Measurements from ENCODE around the gene NUP50.

NUP50 gene

DNA sequence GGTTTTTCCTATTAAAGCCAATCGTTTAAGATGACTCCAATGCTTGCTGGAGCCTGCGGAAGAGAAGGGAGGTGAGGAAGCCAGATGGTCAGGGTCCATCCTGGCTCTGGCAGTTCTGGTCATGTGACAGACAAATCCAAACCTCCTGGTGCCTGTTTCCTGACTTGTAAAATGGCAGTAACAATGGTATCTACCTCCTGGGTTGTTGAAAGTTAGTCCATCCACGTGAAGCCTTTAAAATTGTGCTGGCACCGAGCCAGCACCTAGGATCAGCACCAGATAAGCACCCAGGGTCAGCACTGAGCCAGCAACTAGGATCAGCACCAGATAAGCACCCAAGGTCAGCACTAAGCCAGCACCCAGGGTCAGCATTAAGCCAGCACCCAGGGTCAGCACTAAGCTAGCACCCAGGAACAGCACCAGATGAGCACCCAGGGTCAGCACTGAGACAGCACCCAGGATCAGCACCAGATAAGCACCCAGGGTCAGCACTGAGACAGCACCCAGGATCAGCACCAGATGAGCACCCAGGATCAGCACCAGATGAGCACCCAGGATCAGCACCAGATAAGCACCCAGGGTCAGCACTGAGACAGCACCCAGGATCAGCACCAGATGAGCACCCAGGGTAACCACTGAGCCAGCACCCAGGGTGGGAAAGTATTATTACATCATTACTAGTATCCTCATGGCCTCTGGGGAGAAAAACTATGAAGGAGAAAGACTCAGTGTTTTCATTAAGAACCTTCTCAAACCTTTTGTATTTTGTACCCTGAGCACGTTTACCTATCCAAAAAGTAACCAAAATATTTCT is 59.8 kb downstream of the NUP50 start:
- TF ChIP-seq, protein P1, sequence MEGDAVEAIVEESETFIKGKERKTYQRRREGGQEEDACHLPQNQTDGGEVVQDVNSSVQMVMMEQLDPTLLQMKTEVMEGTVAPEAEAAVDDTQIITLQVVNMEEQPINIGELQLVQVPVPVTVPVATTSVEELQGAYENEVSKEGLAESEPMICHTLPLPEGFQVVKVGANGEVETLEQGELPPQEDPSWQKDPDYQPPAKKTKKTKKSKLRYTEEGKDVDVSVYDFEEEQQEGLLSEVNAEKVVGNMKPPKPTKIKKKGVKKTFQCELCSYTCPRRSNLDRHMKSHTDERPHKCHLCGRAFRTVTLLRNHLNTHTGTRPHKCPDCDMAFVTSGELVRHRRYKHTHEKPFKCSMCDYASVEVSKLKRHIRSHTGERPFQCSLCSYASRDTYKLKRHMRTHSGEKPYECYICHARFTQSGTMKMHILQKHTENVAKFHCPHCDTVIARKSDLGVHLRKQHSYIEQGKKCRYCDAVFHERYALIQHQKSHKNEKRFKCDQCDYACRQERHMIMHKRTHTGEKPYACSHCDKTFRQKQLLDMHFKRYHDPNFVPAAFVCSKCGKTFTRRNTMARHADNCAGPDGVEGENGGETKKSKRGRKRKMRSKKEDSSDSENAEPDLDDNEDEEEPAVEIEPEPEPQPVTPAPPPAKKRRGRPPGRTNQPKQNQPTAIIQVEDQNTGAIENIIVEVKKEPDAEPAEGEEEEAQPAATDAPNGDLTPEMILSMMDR (IDR thresholded peaks at IDR 0.05; ENCODE audit: control insufficient read depth, extremely low read depth, insufficient read depth): no peak
- no peak overlapping the region for H3K4me3 ChIP-seq (ENCODE audit: low read depth, low read length)
- DNase-seq (ENCODE audit: low read depth): no peak

DNA sequence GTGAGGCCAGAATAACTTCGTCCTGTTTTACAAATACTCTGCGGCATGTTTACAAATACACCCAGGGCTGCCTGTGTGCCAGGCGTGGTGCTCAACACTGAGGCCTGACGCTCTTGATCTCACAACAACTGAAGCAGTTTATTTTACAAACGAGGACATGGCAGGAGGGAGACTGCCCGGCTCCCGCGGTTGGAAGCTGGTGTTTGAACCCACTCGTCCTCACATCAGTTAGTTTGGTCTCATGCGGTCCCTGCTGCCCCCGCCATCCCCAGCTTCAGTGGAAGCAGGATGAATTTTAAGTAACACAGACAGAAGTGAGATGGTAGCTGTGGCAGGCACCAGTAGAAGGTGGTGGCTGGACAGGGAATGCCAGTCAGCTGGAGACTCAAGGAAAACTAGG is 60.6 kb downstream of the NUP50 start:
- no peak overlapping the region for H3K4me3 ChIP-seq (ENCODE audit: low read depth, low read length)
- TF ChIP-seq, protein P1 (IDR thresholded peaks at IDR 0.05; ENCODE audit: control insufficient read depth, extremely low read depth, insufficient read depth): no peak
- DNase-seq (ENCODE audit: low read depth): no peak

DNA sequence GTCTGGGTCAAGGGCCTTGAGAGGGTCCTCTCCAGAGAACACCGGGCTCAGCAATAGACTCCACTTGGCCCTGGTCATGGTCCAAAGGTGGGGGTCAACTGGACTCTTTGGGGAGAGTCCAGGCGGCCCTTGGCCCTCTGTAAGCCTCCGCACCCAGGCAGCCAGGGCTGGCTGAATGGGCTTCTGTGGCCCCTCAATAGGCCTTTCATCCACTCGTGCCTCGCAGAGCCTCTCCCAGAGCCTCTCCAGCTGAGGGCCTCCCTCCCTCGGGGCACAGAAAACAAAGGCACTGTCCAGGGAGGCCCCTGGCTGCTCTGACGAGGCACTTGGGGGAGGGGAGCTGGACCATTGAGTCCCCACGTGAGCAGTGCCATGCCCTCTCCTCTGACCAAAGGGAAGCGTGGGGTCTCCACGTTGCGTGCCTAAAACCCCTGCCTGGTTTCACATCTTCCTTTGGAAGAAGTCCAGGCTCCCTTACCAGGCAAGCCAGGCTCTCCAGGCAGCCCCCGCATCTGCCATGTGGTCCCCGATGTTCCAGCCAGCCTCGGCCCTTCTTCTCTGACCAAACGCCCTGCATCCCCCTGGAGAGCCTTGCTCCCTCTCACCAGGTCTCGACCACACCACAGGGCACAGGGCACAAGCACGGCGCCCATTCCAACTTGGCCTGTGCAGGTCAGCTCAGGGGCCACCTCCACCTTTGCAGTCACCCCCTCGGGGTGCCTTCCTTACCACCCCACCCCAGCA is 61.4 kb downstream of the NUP50 start:
- TF ChIP-seq, protein P1 (IDR thresholded peaks at IDR 0.05; ENCODE audit: control insufficient read depth, extremely low read depth, insufficient read depth): no peak
- DNase-seq (ENCODE audit: low read depth): no peak
- H3K4me3 ChIP-seq (ENCODE audit: low read depth, low read length): no peak overlapping the region

DNA sequence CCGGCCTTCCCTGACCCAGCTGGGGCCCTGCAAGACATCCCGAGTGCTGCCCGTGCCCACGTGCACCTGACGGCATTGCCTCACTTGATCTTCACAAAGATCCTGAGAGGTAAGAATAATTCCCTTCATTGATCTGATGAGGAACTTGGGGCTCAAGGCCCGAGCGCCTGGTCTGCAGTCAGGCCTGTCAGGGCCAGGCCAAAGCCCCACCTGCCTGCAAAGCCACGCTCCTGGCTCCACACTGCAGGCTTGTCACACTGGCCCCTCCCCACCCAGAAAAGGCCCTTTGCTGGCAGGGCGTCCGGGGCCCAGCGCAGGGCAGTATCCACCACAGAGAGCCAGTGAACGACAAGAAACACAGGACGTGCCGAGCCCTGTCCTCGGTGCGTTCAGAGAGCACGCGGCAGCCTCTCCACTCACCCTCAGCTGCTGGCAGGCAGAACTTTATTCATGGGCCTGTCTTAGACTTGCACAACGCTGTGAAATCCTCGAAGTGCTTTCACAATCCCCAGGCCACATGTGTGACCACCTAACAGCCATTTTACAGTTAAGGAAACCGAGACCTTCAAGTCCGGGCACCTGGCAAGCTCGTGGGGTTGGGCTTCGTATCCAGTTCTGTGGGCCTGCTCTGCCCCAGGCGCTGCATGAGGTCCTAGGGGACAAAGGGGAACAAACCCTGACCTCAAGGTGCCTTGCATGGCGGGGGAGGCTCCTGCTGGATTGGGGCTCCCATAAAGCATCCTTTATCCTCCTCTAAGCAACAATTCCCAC is 62.2 kb downstream of the NUP50 start:
- no peak overlapping the region for H3K4me3 ChIP-seq (ENCODE audit: low read depth, low read length)
- DNase-seq (ENCODE audit: low read depth): no peak
- TF ChIP-seq, protein P1 (IDR thresholded peaks at IDR 0.05; ENCODE audit: control insufficient read depth, extremely low read depth, insufficient read depth): no peak

DNA sequence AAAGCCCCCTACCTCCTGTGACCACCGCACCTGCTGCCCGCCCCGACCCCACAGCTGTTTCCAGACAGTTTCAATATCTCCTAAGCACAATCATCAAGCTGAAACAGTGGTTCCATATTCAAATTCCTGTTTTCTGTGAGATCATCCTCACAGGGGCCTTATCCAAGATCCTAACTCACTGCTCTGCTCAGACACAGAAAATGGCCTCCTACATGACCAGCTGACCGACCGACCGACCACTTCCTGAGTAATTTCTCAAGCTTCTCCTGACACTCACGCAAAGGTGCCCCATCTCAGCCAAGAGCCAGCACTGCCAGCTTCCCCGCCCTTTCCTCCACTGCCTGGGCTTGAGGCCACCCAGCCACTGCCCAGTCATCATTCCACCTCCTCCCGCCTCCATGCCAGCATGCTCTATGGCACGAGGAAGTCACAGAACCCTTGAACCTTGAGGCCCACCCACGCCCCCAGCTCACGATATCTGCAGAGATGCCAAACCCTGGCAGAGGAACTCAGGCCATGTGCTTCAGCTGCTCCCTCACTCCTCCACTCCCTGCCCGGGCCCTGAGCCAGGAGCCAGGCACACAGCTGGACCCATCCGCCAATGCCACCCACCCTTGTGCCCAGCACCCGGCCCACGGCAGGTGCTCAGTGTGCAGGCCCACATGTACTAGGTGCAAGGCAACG is 62.9 kb downstream of the NUP50 start:
- TF ChIP-seq, protein P1 (IDR thresholded peaks at IDR 0.05; ENCODE audit: control insufficient read depth, extremely low read depth, insufficient read depth): no peak
- DNase-seq (ENCODE audit: low read depth): no peak
- no peak overlapping the region for H3K4me3 ChIP-seq (ENCODE audit: low read depth, low read length)

DNA sequence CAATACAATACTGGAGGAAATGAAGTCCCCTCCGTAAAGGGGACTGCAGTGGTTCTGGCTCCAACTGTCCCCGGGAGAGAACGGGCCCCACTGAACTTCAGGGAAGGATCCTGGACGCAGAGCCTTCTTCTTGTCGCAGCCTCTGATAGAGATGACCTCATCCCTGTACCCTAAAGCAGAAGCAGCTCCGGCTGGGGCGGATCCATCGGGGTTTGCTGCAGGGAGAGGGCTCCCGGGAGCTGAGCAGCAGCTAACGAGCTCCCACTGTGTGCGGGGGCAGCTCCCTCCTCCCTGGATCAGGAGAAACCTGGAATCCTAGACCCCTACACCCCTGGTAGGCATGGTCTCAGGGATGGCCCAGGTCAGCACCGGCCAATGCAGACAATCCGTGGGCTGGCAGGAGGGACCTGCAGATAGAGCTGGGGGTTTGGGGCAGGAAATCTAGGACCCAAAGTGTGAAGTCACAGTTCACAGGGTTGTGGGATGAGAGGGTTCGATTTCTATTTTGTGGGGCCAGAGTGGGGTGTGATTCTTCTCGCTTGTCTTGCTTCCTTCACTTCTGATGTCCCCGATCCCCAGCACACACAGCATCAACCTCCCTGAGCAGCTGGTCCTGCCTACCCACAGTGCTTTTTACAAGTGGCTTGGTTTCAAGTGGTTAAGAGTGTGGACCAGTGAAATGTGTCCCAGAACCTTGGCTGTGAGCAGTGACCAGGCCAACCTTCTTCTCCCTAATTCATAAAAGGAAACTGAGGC is 64.1 kb downstream of the NUP50 start:
- H3K4me3 ChIP-seq (ENCODE audit: low read depth, low read length): no peak overlapping the region
- TF ChIP-seq, protein P1 (IDR thresholded peaks at IDR 0.05; ENCODE audit: control insufficient read depth, extremely low read depth, insufficient read depth): no peak
- DNase-seq (ENCODE audit: low read depth): no peak
